CD4-positive, alpha-beta T cell treated with Interleukin-2 at 100 ng/mL for 4 hours (primary cell): Measurements from ENCODE around the gene PDE4C.
"Not testable (repeated sequence)": the region's sequence is repeated elsewhere in the genome, so short reads cannot be mapped to it uniquely, and the experiment has no call there.

Experiments
- DNase-seq: peaks from one replicate; pipeline ENCODE4 v3.0.0-alpha.2; 2020; ENCODE audit warnings: low spot score

The PDE4C gene

DNA sequence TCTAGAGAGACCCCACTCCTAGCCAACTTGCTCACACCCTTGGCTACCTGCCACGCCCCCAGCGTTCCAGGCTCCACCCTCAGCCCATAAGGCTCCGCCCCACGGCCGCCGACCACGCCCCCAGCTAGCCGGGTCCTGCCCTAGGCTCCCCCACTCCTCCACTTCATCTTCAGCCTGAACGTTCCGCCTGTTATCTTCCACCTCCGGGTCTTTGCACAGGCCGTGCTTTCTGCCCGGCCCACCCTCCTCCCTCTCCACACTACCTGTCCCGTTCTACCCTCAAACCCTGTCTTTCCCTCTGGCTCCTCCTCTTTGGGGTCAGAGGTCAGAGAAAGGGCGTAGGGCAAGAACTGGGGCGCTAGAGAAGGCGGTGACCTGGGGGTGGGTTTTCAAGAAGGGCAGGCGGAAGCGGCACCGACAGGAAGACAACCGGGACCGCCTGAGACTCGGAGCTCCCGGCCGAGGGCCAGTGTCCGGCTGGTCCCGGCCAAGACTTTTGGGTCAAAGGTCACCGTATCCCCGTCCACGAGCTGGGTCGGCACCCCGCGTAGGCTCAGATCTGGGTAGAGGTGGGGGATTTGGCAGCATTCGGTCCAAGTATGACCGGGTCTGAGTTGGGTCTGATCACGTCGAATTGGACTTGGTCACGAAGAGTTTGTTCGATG, 2.2 kb downstream of the PDE4C start:
- no peak for DNase-seq

DNA sequence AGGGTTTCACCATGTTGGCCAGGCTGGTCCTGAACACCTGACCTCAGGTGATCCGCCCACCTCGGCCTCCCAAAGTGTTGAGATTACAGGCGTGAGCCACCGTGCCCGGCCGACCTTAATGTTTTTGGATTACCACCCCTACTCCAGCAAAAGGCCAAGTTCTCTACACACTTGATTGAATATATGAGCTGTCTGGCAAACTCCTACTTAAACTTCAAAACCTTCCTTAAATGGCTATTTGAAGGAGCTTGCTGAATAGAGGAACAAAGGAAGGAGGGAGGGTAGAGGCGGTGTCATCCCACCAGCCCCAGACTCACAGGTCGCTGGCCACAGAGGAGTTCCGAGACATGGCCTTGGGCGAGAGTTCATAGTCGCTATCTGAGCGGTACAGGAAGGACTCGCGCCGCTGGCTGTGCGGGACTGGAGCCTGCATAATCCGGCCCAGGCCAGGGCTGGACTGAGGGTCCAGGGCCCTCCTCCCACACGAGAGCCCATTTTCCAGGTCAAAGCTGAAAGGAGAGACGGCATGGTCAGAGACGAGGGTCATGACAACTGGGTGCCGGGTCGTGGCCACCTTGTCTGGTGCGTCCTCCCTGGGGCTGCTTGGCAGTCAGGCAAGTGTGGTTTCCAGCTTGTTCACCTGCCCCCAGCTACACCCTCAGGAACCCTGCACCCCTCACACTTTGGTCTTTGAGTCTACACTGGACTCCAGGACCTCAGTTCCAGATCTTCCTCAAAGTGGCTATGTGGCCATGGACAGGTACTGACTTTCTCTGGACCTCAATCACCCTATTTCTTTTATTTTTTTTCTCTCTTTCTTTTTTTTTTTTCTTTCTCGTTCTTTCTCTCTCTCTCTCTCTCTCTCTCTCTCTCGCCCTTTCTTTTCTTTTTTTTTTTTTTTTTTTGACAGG, 4.2 kb downstream of the PDE4C start:
- no peak for DNase-seq

DNA sequence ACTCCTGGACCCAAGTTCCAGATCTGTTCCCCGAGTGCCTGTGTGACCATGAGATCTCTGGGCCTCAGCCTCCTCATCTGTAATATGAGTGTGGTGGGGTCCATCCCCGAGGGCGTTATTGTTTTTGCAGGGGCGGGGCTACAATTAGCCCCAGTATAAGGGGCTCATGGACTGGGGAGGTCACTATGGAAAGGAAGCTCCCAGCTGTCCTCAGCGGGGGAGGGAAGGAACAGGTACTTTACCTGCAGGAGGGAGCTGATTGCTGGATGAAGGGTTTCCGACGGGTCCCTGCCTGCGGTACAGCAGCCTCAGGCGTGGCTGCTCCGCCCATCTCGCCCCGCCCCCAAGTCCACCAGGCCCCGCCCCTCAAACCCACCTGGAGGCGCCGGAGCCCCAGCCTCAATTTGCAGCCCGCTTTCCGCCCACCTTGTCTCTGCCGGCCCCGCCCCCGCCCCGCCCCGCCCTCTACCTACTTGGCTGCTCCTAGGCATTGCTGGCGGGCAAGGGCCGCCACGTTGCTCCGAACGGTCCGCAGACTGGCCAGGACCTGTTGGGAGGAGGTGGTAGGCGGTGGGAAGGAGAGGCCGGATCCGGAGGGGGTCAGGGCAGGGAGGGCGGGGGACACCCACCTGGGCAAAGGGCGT, 5.5 kb downstream of the PDE4C start:
- no peak for DNase-seq

DNA sequence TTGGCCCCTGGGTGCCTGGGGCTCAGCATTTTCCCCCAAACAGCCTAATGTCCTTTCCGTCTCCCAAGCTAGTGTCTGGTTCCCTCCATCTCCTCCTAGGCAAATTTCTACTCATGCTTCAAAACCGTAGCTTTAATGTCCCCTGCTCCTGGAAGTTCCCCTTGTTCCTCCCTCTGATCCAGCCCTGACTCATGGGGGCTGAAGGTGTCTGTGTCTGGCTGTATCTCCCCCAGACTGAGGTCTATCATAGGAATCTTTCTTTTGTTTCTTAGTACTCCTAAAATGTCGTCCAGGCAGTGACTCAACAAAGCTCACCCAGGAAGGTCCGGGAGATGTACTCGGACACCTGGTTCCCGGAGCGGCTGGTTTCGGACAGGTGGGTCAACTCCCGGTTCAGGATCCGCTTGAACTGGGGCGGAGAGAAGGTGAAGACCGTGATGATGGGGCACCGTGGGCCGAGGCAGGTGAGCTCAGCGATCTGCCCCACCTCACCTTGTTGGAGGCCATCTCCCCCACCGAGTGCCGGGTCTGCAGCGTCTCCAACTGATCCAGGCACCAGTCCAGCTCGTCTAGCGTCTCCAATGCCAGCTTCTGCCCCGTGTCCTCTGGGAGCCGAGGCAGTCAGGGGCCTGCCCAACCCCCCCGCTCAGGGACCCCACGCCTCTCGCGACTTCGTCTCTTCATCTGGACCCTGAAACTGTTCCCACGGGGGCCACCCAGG, 6.2 kb downstream of the PDE4C start:
- no peak for DNase-seq

DNA sequence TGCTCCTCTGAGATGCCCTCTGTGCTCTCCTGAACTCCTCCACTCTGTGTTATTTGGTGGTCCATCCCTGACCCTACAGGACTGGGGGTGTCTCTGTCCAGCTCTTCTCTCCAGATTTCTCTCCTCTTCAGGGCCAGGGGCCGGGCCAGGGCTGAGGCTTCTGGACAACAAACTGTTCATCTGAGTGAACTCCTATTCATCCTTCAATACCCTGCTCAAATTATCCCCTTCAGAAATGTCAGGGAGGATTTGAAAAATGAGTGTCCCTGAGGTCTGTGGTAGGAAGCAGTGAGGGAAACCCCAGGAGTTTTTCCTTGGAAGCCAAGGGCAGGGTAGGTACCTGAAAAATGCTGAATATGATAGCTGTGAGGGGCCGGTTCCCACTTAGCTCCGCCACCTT, 7.6 kb downstream of the PDE4C start:
- DNase-seq = no peak

DNA sequence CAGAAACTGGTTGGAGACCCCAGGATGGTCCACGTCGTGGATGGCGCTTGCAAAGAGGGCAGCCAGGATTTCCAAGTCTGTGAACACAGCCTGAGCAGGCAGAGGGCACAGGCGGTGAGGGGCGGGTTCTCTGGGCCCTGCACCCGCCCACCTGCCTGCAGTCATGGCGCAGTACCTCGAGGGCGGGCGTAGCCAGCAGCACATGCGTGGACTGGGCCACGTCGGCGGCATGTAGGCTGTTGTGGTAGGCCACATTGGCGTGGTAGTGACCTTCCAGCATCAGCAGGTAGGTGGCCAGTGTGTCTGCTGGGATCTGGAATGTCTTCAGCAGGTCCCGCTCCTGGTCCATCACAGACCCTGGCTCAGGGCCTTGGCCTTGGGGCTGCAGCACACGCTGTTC, 8.1 kb downstream of the PDE4C start:
- no peak for DNase-seq

DNA sequence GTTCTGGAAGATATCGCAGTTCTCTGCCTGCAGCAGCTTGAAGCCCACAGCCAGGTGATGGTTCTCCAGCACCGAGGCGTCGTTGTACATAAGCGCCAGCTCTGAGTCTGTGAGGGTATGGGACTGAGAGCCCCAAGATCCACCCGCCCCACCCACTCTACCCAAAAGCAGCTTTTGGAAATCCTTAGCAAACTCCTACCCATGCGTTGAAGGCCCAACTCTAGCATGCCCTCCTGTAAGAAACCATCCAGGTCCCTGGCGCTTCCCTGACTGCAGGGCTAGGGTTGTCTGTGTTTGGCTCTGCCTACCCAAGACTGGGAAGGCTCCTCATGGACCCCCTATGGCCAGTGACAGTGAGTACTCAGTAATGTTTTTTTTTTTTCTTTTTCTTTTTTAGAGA, 9.4 kb downstream of the PDE4C start:
- no peak for DNase-seq

GRCh38 chr19:18214779-18215433, 11.3 kb downstream of the PDE4C start:
- no peak for DNase-seq

DNA sequence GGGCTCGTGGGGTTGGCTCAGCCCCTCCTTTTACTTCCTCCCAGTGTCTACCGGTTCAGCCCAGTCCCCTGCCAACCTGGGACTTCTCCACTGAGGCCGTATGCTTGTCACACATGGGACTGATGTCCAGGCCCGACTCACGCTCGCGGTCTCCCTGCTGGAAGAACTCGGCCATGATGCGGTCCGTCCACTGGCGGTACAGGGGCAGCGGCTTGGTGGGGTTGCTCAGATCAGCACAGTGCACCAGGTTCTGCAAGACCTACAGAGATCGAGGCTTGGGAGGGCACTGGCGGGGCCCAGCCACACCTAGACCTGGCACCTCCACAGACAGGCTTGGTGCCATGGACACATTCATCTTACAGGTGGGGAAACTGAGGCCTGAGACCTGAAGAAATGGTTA, 14.6 kb downstream of the PDE4C start:
- DNase-seq = no peak

DNA sequence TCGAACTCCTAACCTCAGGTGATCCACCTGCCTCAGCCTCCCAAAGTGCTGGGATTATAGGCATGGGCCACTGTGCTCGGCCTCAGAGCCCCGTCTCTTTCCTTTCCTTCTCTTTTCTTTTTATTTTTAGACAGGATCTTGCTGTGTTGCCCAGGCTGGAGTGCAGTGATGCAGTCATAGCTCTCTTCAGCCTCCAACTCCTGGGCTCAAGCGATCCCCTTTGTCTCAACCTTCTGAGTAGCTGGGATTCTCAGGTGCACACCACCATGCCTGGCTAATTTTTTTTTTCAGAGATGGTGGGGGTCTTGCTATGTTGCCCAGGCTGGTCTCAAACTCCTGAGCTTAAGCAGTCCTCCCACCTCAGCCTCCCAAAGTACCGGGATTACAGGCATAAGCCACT, 16.3 kb downstream of the PDE4C start:
- DNase-seq = not testable (repeated sequence)

- DNase-seq = peak; percentile 47
These were observed 17.9 kb downstream of the PDE4C start for GRCh38 chr19:18208098-18208951.

DNA sequence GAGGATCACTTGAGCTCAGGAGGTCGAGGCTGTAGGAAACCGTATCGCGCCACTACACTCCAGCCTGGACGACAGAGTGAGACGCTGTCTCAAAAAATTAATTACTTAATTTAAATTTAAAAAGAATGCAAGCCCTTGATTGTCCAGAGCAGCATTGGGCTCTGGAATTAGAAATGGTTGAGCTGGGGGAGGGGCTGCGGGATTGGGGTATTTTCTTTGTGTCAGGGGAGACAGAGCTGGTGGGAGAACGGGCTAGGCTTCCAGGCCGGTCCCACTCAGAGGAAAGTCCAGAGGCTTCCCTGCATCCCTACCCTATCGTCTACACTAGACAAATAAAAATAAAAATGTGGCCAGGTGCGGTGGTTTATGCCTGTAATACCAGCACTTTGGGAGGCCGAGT, 20.2 kb downstream of the PDE4C start:
- DNase-seq = no peak

- peak; percentile 60 for DNase-seq
These were observed 20.9 kb downstream of the PDE4C start for GRCh38 chr19:18205200-18205892.

DNA sequence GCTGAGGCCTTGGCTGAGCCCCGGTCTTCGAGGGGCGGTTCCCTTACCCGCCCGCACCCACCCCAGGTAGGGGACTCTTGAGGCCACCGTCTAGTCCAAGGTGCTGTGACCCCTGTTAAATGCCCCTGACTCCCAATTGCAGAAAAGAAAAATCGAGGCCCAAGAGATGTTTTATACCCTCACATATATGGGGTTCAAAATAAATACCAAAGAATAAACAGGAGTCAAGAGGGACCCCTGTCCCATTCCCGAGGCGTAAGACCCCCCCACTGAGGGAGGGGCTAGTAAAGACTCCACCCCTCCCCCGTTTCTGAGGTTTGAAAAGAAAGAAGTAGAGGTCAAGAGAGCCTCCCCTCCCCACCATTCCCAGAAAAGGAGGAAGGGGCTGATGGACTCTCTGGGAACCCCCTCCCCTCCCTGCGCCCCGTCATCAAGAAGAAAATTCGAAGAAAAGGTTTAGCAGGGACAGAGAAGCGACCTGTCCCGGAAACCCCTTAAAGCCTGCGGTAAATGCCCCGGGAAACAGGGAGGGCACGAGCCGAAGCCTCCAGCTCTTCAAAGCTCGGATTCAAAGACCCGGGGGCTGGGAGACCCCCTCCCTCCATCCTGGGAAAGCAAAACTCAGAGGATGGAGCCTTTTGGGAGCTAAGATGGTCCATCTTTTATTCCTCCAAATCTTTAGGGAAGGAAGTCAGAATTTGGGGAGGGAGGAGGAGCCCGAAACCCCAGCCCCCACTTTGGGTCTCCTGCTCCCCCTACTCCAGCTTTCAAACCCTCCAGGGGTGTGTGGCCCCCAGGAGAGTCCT, 21.6 kb downstream of the PDE4C start:
- DNase-seq = peak; percentile 46

DNA sequence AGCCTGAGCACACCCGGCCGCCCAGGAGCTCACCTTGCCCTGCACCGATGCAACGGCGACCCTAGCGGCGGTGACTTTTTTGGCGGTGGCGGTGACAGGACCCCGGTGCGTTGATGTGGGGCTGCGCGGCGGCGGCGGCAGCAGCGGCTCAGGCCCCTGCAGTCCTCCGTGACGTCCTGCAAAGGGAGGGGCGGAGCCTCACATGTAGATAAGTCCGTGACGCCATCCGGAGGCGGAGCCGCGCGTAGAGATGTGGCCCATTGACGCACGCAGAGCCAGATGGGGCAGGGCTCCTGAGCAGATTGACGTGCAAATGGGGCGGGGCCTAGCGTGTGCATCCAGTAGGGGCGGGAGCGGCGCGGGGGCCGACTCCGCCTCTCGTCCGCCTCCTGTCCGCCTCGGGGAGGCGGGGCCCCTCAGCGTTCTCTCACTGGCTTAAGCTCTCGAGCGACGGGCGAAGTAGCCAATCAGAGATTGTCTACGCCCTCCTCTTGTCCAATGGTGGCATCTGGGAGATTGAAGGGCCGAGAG, 22.3 kb downstream of the PDE4C start, which contains the start of gene RAB3A:
Gene RAB3A (minus strand): TSS at position 180 of the 531 bp plus-strand sequence. CDS start 1,302 bp downstream, outside the sequence.
- DNase-seq = peak; percentile 99

GRCh38 chr19:18203408-18203862, 22.8 kb downstream of the PDE4C start:
- DNase-seq = peak; percentile 29

GRCh38 chr19:18202778-18203407, 23.3 kb downstream of the PDE4C start:
- peak; percentile 18 for DNase-seq

- DNase-seq = no peak
These were observed 23.9 kb downstream of the PDE4C start for GRCh38 chr19:18202397-18202777.
